Ascending aorta (tissue), 2 donors: ENCODE measurements around the gene PIP4K2C. TPM values are rescaled to one million over a fixed set of nuclear protein-coding genes. Genes with fewer than 3 reads are reported as not detected.
"Not testable (repeated sequence)": the region's sequence is repeated elsewhere in the genome, so short reads cannot be mapped to it uniquely, and the experiment has no call there.

ENCODE experiments used
- DNase-seq, 2 donors: peaks; one replicate each; pipeline ENCODE4 v3.0.0-alpha.2; 2019; ENCODE audit warnings: low spot score in 2 of 2
- H3K27ac ChIP-seq, 2 donors: fragments of 200-600 bp; sonication (generic); one replicate each; pipeline ENCODE4 v1.5.1; 2016 to 2017; ENCODE audit warnings: mild to moderate bottlenecking in 1 of 2
- H3K27me3 ChIP-seq: fragments of 200-600 bp; sonication (generic); one replicate; pipeline ENCODE4 v1.5.1; 2017
- H3K36me3 ChIP-seq, 2 donors: fragments of 200-600 bp; sonication (generic); one replicate each; pipeline ENCODE4 v1.5.1; 2016
- H3K4me1 ChIP-seq, 2 donors: fragments of 200-600 bp; sonication (generic); one replicate each; pipeline ENCODE4 v1.5.1; 2016 to 2017; ENCODE audit warnings: mild to moderate bottlenecking in 1 of 2
- H3K4me3 ChIP-seq, 2 donors: fragments of 200-600 bp; sonication (generic); one replicate each; pipeline ENCODE4 v1.5.1; 2016 to 2017; ENCODE audit warnings: mild to moderate bottlenecking in 1 of 2
- H3K9me3 ChIP-seq, 2 donors: fragments of 200-600 bp; sonication (generic); one replicate each; pipeline ENCODE4 v1.5.1; 2016
- CTCF ChIP-seq, 3 experiments: fragments of 200-600 bp in 2 of 3; fragments of 450-650 bp in 1 of 3; sonication (generic) in 2 of 3; IDR thresholded peaks; one replicate each; pipeline ENCODE4 v1.5.1; 2016 to 2019; ENCODE audit warnings: antibody characterized with exemption in 3 of 3, mild to moderate bottlenecking in 1 of 3, moderate library complexity in 1 of 3
- intact Hi-C: fragments of 100-400 bp; cut with DNase I; formaldehyde crosslinking; loops from one replicate; pipeline ENCODE4 v1.15.1; 2023
- total RNA-seq: library from RNA; depleted of rRNA; stranded (reverse); fragments of >200 nt; gene quantifications from one replicate; pipeline ENCODE4 v1.1.0, GENCODE V29; 2016

Gene PIP4K2C
- total RNA-seq, 1 donor from 2014 or later: 153 TPM

GRCh38 chr12:57584690-57585089 is 6.3 kb upstream of the PIP4K2C start:
- no peak for DNase-seq
- TF ChIP-seq CTCF (IDR thresholded peaks at IDR 0.05): no peak
- intact Hi-C loops: no loop called here

DNA sequence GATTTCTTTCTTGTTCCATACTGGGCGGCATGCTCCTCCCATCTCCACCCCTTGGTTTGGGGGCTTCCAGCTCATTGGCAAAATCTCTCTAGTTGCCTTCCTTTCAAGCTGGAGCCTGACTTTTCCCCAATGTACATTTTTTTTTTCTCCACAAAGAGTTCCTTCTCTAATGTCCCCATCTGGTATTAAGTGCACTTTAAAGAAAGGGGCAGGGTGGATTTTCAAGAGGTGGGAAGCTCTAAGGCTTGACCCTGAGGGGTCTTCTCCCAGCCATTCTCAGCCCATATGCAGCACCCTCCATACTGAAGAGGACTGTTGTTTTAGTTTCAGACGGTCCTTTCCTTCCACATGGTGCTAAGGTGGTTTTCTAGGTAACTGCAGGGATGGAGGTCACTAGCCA is 5.8 kb upstream of the PIP4K2C start:
- Histone ChIP-seq H3K9me3 (no peaks in the 10 kb centered on the region), H3K4me3 (no peak overlapping the region), H3K4me1 (no peaks in the 10 kb centered on the region), H3K36me3 (no peaks in the 10 kb centered on the region), H3K27me3 (no peaks in the 10 kb centered on the region), H3K27ac (no peak overlapping the region)
- no peak for TF ChIP-seq CTCF (IDR thresholded peaks at IDR 0.05)
- intact Hi-C loops: no loop called here
- no peak for DNase-seq

More at GRCh38 chr12:57584690-57585089, 6.3 kb upstream of the PIP4K2C start:
- Histone ChIP-seq H3K27ac (no peak overlapping the region), H3K27me3 (no peaks in the 10 kb centered on the region), H3K9me3 (no peaks in the 10 kb centered on the region), H3K4me1 (no peaks in the 10 kb centered on the region), H3K4me3 (no peak overlapping the region), H3K36me3 (no peaks in the 10 kb centered on the region)

GRCh38 chr12:57586128-57586527 is 4.9 kb upstream of the PIP4K2C start:
- Histone ChIP-seq H3K36me3 (no peaks in the 10 kb centered on the region), H3K4me1 (peaks cover 0 to 4% of the 10 kb centered on the region in 2 donors), H3K27ac (no peak overlapping the region), H3K9me3 (no peaks in the 10 kb centered on the region), H3K4me3 (no peak overlapping the region), H3K27me3 (no peaks in the 10 kb centered on the region)
- TF ChIP-seq CTCF (IDR thresholded peaks at IDR 0.05): no peak
- no peak for DNase-seq
- intact Hi-C loops: no loop called here

DNA sequence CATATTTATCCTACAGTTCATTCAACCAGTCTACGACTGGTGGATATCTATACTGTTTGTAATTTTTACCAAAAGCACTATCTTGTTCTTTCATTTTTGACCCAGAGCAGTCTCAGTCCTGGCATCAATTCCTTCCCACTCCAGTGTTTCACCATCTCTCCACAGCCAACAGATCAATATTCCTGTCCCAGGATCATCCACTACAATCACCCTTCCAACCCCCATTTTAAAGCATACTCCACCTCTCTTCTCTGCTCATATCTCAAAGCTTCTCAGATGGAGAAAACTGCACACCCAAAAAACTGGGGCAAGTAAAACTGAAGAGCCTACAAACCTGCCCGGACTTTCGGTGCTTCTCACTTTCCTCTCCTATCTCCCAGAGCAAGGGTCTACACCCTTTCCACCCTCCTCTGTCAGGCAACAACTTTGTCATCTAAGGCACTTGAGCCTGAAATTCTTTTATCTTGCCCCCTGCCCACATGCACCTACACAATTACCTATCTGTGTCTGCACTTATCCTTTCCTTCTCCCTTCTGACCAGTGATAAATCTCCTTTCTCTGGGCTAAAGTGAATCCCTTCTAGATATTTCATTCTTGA is 4.1 kb upstream of the PIP4K2C start:
- H3K9me3 ChIP-seq: no peaks in the 10 kb centered on the region
- no peak for TF ChIP-seq CTCF (IDR thresholded peaks at IDR 0.05)
- H3K36me3 ChIP-seq: no peaks in the 10 kb centered on the region
- H3K27me3 ChIP-seq: no peaks in the 10 kb centered on the region
- H3K4me3 ChIP-seq: no peak overlapping the region
- intact Hi-C loops: no loop called here
- H3K4me1 ChIP-seq: peaks cover 0 to 7% of the 10 kb centered on the region in 2 donors
- no peak overlapping the region for H3K27ac ChIP-seq
- no peak for DNase-seq

GRCh38 chr12:57588951-57589610 is 1.9 kb upstream of the PIP4K2C start:
- H3K36me3 ChIP-seq, intact Hi-C loops, H3K27ac ChIP-seq, DNase-seq, H3K27me3 ChIP-seq, H3K9me3 ChIP-seq, H3K4me3 ChIP-seq: not testable (repeated sequence)
- peaks cover 0 to 19% of the 10 kb centered on the region in 2 donors for H3K4me1 ChIP-seq

DNA sequence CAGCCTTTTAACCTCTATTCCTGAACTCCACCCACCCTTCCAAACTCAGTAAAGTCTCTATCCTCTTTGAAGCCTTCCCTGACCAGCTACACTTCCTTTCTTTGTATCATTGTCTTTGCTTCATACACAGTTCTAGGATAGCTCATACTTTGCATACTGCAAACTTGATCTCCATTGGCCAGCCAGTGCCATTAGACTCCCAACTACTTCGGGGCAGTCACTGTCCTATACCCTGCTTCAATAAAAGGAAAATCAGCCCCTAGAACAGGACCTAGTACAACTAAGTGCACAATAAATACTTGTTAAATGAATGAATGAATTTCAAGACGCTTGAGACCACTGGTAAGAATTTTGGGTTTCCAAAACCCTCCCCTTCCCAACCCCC is 521 bp upstream of the PIP4K2C start:
- intact Hi-C loops: loop anchor here (2.0 kb wide), 2 partner anchors 20 to 30 kb away; partner anchors contain the start of gene ARHGEF25
- no peak for DNase-seq

More for the DNA sequence above, 521 bp upstream of the PIP4K2C start:
- peak overlapping the region; percentile 79 to 99 for H3K4me3 ChIP-seq
- H3K27ac ChIP-seq: peak overlapping the region; percentile 82 to 89
- peaks cover 0 to 19% of the 10 kb centered on the region in 2 donors for H3K4me1 ChIP-seq
- peaks cover 2 to 12% of the 10 kb centered on the region in 2 donors for H3K36me3 ChIP-seq
- TF ChIP-seq CTCF (IDR thresholded peaks at IDR 0.05): no peak
- no peaks in the 10 kb centered on the region for H3K27me3 ChIP-seq
- H3K9me3 ChIP-seq: no peaks in the 10 kb centered on the region
